T-cell (primary cell): ENCODE data around the gene KIAA1671. TPM values are rescaled to one million over a fixed set of nuclear protein-coding genes. Genes with fewer than 3 reads are reported as not detected.

Source experiments
- ATAC-seq, 4 experiments: fragments of 200-7000 bp in 3 of 4; fragments of 150-1000 bp in 1 of 4; cut with Tn5 transposase; replicated peaks in 1 of 4; 1 replicate in 3 of 4; 2 replicates in 1 of 4; pipeline ENCODE4 v1.10.0; 2021; ENCODE audit warnings: moderate library complexity in 3 of 4, mild to moderate bottlenecking in 2 of 4, moderate number of reproducible peaks in 1 of 4
- CTCF ChIA-PET, 2 donors: fragments of 300-600 bp; sonication (Branson Sonifier 250); formaldehyde crosslinking; loops; one replicate each; lab custom pipeline; 2022; ENCODE audit warnings: antibody characterized with exemption in 2 of 2; lab: Charles Lee
- POLR2A ChIA-PET, 2 donors: fragments of 300-600 bp; sonication (Branson Sonifier 250); formaldehyde crosslinking; loops; one replicate each; lab custom pipeline; 2022; ENCODE audit warnings: antibody characterized with exemption in 2 of 2; lab: Charles Lee
- DNase-seq, 35 experiments: peaks; one replicate each; pipeline versions ENCODE4 v3.0.0 to v3.0.0-alpha.2; 2013 to 2023
- H3K27ac ChIP-seq: one replicate; pipeline ENCODE4 v1.5.1; 2013; ENCODE audit warnings: low read length
- H3K27me3 ChIP-seq, 2 experiments: replicated peaks in 1 of 2; 1 replicate in 1 of 2; 2 replicates in 1 of 2; pipeline versions ENCODE4 v1.6.1 to v1.7.0; 2013; ENCODE audit warnings: low read length in 1 of 2, mixed read lengths in 1 of 2; ENCODE audit not compliant: control insufficient read depth in 2 of 2, insufficient read depth in 2 of 2; ENCODE audit errors: extremely low read depth in 1 of 2
- H3K36me3 ChIP-seq, 2 donors: 1 replicate in 1 of 2; 2 replicates in 1 of 2; pipeline versions ENCODE4 v1.6.1 to v1.7.0; 2013; ENCODE audit warnings: low read length in 1 of 2; ENCODE audit not compliant: control insufficient read depth in 2 of 2, insufficient read depth in 1 of 2; ENCODE audit errors: extremely low read depth in 1 of 2
- H3K4me1 ChIP-seq, 2 experiments: 1 replicate in 1 of 2; 2 replicates in 1 of 2; pipeline versions ENCODE4 v1.6.1 to v1.7.0; 2013; ENCODE audit warnings: low read length in 2 of 2, mixed read lengths in 1 of 2; ENCODE audit not compliant: insufficient read depth in 2 of 2, control insufficient read depth in 1 of 2; ENCODE audit errors: extremely low read depth in 1 of 2
- H3K4me3 ChIP-seq, 2 donors: 1 replicate in 1 of 2; 2 replicates in 1 of 2; pipeline versions ENCODE4 v1.5.1 to v1.7.0; 2013; ENCODE audit warnings: mild to moderate bottlenecking in 2 of 2, low read length in 1 of 2, moderate library complexity in 1 of 2; ENCODE audit not compliant: control insufficient read depth in 1 of 2; ENCODE audit errors: extremely low read depth in 1 of 2
- H3K9me3 ChIP-seq: 2 replicates; pipeline ENCODE4 v1.7.0; 2013
- H3K27ac Mint-ChIP-seq, 2 donors: one replicate each; pipeline ENCODE4 v1.8.0; 2020 to 2021; ENCODE audit warnings: mild to moderate bottlenecking in 2 of 2, mixed read lengths in 2 of 2
- H3K27me3 Mint-ChIP-seq, 2 donors: one replicate each; pipeline ENCODE4 v1.8.0; 2021 to 2022; ENCODE audit warnings: mixed read lengths in 2 of 2
- H3K36me3 Mint-ChIP-seq: one replicate; pipeline ENCODE4 v1.8.0; 2021; ENCODE audit warnings: mixed read lengths
- H3K4me1 Mint-ChIP-seq, 3 donors: one replicate each; pipeline ENCODE4 v1.8.0; 2020 to 2022; ENCODE audit warnings: mixed read lengths in 3 of 3, mild to moderate bottlenecking in 1 of 3
- H3K4me3 Mint-ChIP-seq, 3 donors: one replicate each; pipeline ENCODE4 v1.8.0; 2020 to 2022; ENCODE audit warnings: mild to moderate bottlenecking in 3 of 3, mixed read lengths in 3 of 3, moderate library complexity in 3 of 3
- H3K9me3 Mint-ChIP-seq, 3 donors: one replicate each; pipeline ENCODE4 v1.8.0; 2020 to 2022; ENCODE audit warnings: mixed read lengths in 3 of 3
- WGBS: methylation state at CpG from one replicate; pipeline ENCODE4 v1.1.5; 2013; ENCODE audit warnings: missing lambda C conversion rate; ENCODE audit not compliant: insufficient coverage; 5-methylcytosine and 5-hydroxymethylcytosine counted together
- total RNA-seq, 35 experiments: library from RNA in 6 of 35; stranded (reverse) in 6 of 35; fragments of 120-200 nt in 1 of 35; gene quantifications; one replicate each; pipeline versions ENCODE4 v1.2.1 to v1.2.4 and lab custom pipeline; 2013 to 2026

Gene KIAA1671
- total RNA-seq, 5 donors from 2014 or later (not counting 1 experiment from before 2014, with no cell fraction given), result 5.1 to 20.3 (median 9.0) TPM

DNA sequence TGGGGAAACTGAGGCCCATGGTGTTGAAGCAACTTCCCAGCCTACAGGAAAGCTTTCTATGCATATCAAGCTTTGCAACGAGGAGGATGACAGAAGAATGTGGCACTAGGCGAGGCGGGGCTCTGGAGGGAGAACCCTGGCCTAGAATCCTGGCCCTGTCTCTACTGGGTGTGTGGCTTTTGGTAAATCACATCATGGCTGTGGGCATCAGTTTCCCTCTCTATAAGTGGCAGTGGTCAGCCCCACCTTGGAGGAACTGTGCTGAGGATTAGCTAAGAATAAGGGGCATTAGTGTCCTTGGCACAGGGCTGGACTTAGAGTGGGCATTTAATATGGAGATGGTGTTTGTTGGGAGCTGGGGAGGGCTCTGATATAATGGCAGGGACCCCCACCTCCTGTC is 124.5 kb downstream of the KIAA1671 start:
- Mint-ChIP-seq H3K36me3 (no peaks in the 10 kb centered on the region), H3K4me3 (peak overlapping the region in 1 of 3 donors; percentile 76), H3K4me1 (peaks cover 63 to 73% (median 67%) of the 10 kb centered on the region in 3 donors), H3K27me3 (no peaks in the 10 kb centered on the region), H3K27ac (peak overlapping the region; percentile 65 to 85), H3K9me3 (no peaks in the 10 kb centered on the region)
- DNase-seq (no peak), ATAC-seq (no peak)
- Histone ChIP-seq H3K27me3 (no peaks in the 10 kb centered on the region), H3K27ac (no peak overlapping the region), H3K9me3 (no peaks in the 10 kb centered on the region), H3K4me1 (peaks cover 16 to 78% of the 10 kb centered on the region in 2 experiments), H3K4me3 (no peak overlapping the region), H3K36me3 (no peaks in the 10 kb centered on the region)
- WGBS, result 100% methylated on average over 2 of the region's 3 CpGs
- POLR2A ChIA-PET, result no interaction called here
- CTCF ChIA-PET, result interaction anchor here in 1 of 2 donors (0.6 kb wide), 1 partner anchor 20 kb away, joined by 3 read pairs; no protein-coding TSS in a partner anchor

DNA sequence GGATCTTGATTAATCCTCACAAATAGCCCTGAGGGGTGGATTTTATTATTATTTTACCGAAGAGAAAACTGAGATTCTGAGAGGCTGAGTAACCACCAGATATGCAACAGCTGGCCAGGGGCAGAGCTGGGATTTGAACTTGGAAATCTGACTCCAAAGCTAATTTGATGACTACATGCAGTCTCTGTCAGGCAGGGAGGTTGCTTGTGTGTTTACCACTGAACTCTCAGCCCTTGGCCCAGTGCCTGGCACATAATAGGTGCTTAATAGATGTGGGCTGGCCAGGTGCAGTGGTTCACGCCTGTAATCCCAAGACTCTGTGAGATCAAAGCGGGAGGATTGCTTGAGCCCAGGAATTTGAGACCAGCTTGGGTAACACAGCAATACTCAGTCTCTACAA is 125.4 kb downstream of the KIAA1671 start:
- H3K4me3 ChIP-seq, result no peak overlapping the region
- no peaks in the 10 kb centered on the region for H3K9me3 ChIP-seq
- Mint-ChIP-seq H3K36me3 (no peaks in the 10 kb centered on the region), H3K27ac (peak overlapping the region; percentile 57 to 85), H3K27me3 (no peaks in the 10 kb centered on the region), H3K4me1 (peaks cover 57 to 65% (median 63%) of the 10 kb centered on the region in 3 donors), H3K4me3 (no peak overlapping the region), H3K9me3 (no peaks in the 10 kb centered on the region)
- DNase-seq (no peak), ATAC-seq (no peak)
- peaks cover 16 to 75% of the 10 kb centered on the region in 2 experiments for H3K4me1 ChIP-seq
- H3K27ac ChIP-seq, result no peak overlapping the region
- CTCF ChIA-PET, result interaction anchor here in 1 of 2 donors (1.4 kb wide), 1 partner anchor 34 kb away, joined by 3 read pairs; no protein-coding TSS in a partner anchor
- POLR2A ChIA-PET, result interaction anchor here in 1 of 2 donors (0.6 kb wide), 1 partner anchor 1205 kb away, joined by 3 read pairs; no protein-coding TSS in a partner anchor
- H3K36me3 ChIP-seq, result no peaks in the 10 kb centered on the region
- no peaks in the 10 kb centered on the region for H3K27me3 ChIP-seq
- WGBS, result no CpG with 5 or more reads among the region's 3 CpGs

DNA sequence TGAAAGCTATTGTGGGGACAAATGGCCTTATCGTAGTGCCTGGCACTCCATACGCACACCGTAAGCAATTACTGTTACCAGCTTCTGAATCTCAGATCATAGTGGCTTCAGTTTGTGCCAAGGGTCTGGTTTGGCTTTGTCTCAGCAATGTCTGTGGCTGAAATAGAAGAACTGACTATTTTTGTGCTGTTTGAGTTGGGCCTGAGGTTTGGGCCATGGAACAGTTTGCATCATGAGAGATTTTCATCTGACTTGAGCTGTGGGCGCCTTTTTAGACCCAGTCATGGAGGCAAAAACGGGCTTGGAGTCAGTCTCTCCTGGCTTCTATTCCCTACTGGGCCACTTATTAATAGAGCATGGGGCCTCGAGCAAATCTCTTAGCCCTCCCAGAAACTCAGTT is 126.1 kb downstream of the KIAA1671 start:
- Histone ChIP-seq H3K27ac (no peak overlapping the region), H3K9me3 (no peaks in the 10 kb centered on the region), H3K4me1 (peaks cover 16 to 73% of the 10 kb centered on the region in 2 experiments), H3K4me3 (no peak overlapping the region), H3K36me3 (no peaks in the 10 kb centered on the region), H3K27me3 (no peaks in the 10 kb centered on the region)
- ATAC-seq (no peak), DNase-seq (no peak)
- H3K4me3 Mint-ChIP-seq, result no peak overlapping the region
- H3K27ac Mint-ChIP-seq, result peak overlapping the region in 1 of 2 donors; percentile 85
- no peaks in the 10 kb centered on the region for H3K36me3 Mint-ChIP-seq
- no peaks in the 10 kb centered on the region for H3K27me3 Mint-ChIP-seq
- CTCF ChIA-PET, result interaction anchor here in 1 of 2 donors (1.4 kb wide), 1 partner anchor 33 kb away, joined by 3 read pairs; no protein-coding TSS in a partner anchor
- 92% methylated on average over 5 of the region's 6 CpGs for WGBS
- H3K9me3 Mint-ChIP-seq, result no peaks in the 10 kb centered on the region
- POLR2A ChIA-PET, result no interaction called here
- peaks cover 57 to 63% (median 60%) of the 10 kb centered on the region in 3 donors for H3K4me1 Mint-ChIP-seq

DNA sequence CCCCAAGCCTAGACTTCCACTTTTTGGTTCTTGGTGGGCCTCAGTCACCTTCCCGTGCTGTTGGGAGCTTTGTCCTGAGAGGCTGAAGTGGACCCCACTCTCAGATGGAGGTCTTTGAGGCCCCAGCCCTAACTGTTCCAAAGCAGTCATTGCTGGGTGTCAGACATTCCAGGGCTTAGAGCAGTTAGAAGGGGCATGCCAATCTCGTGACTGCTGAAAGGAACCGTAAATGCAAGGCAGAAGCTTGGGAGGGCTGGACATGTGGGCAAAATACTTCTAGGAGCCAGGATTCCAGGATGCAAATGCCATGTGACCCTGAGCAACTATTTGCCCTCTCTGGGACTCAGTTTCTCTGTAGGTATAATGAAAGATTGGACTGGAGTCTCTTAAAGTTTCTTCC is 128.3 kb downstream of the KIAA1671 start:
- CTCF ChIA-PET, result interaction anchor here (0.6 to 1.6 kb wide), 10 partner anchors 11 to 1561 kb away, joined by 3 to 5 read pairs (median 3); no protein-coding TSS in a partner anchor
- Mint-ChIP-seq H3K27me3 (no peaks in the 10 kb centered on the region), H3K27ac (peak overlapping the region in 1 of 2 donors; percentile 2), H3K4me3 (no peak overlapping the region), H3K9me3 (no peaks in the 10 kb centered on the region), H3K4me1 (peaks cover 48 to 56% (median 52%) of the 10 kb centered on the region in 3 donors), H3K36me3 (no peaks in the 10 kb centered on the region)
- Histone ChIP-seq H3K27me3 (no peaks in the 10 kb centered on the region), H3K4me1 (peaks cover 17 to 70% of the 10 kb centered on the region in 2 experiments), H3K36me3 (peaks cover 0 to 3% of the 10 kb centered on the region in 2 donors), H3K27ac (no peak overlapping the region), H3K9me3 (no peaks in the 10 kb centered on the region), H3K4me3 (no peak overlapping the region)
- DNase-seq, result no peak
- POLR2A ChIA-PET, result no interaction called here
- WGBS, result 89% methylated on average over 3 of the region's 3 CpGs
- ATAC-seq, result no peak

DNA sequence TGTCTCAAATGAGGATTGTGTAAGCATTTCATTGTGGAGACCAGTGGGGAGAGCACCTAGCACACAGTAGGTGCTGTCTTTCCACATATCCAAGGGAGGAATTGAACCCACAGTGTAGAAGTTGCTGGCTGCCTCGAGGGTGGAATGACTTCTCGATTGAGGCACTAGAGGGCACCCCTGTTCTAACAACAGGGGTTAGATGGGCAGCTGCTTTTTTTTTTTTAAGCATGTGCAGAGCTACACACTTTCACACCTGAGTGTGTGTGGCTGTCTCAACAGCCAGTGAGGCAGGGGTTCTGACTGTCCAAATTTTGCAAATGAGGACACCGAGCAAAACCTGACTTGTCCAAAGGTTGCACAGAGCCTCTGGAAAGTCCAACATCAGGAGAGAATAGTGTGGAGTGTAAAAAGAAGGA is 128.9 kb downstream of the KIAA1671 start:
- no peak overlapping the region for H3K4me3 Mint-ChIP-seq
- CTCF ChIA-PET, result interaction anchor here (0.6 to 1.6 kb wide), 9 partner anchors 11 to 1941 kb away, joined by 3 to 5 read pairs (median 3); no protein-coding TSS in a partner anchor
- ATAC-seq, result peak; percentile 58 to 81 (median 66)

DNA sequence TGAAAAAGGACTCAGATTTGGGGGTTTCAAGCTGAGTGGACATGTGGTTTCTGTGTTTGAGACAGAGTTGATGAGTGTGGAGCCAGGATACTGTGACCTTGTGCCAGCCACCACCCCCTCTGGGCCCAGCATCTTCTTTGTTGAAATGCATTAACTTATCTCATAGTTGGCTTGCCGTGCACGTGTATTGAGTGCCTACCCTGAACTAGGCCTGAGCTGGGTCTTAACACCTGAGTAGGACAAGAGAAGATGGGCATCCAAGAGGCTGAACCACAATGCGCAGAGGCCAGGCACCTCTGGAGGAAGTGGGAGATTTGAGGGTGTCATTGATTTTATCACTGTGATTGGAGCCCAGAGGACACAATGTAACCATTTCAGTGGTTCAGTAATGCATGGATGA is 129.6 kb downstream of the KIAA1671 start:
- POLR2A ChIA-PET, result interaction anchor here in 1 of 2 donors (0.6 kb wide), 1 partner anchor 14 kb away, joined by 3 read pairs; no protein-coding TSS in a partner anchor
- peaks cover 0 to 3% of the 10 kb centered on the region in 2 donors for H3K36me3 ChIP-seq
- Mint-ChIP-seq H3K27me3 (no peaks in the 10 kb centered on the region), H3K36me3 (no peaks in the 10 kb centered on the region), H3K9me3 (no peaks in the 10 kb centered on the region), H3K4me1 (peaks cover 48 to 50% (median 48%) of the 10 kb centered on the region in 3 donors), H3K27ac (no peak overlapping the region), H3K4me3 (no peak overlapping the region)
- no peaks in the 10 kb centered on the region for H3K9me3 ChIP-seq
- H3K4me1 ChIP-seq, result peaks cover 9 to 68% of the 10 kb centered on the region in 2 experiments
- DNase-seq (no peak), ATAC-seq (no peak)
- no peaks in the 10 kb centered on the region for H3K27me3 ChIP-seq
- no peak overlapping the region for H3K27ac ChIP-seq
- 42% methylated on average over 1 of the region's 3 CpGs for WGBS
- H3K4me3 ChIP-seq, result no peak overlapping the region
- CTCF ChIA-PET, result interaction anchor here (0.6 to 1.6 kb wide), 7 partner anchors 12 to 1941 kb away, joined by 3 to 5 read pairs (median 3); no protein-coding TSS in a partner anchor

More for the DNA sequence above, 128.9 kb downstream of the KIAA1671 start:
- 37% methylated on average over 3 of the region's 3 CpGs for WGBS
- H3K27me3 ChIP-seq, result no peaks in the 10 kb centered on the region
- H3K4me1 ChIP-seq, result peaks cover 14 to 70% of the 10 kb centered on the region in 2 experiments
- no peak overlapping the region for H3K27ac ChIP-seq
- POLR2A ChIA-PET, result interaction anchor here in 1 of 2 donors (0.6 kb wide), 1 partner anchor 13 kb away, joined by 3 read pairs; no protein-coding TSS in a partner anchor
- peak in 30 of 35 experiments; percentile 17 to 72 (median 43) for DNase-seq
- Mint-ChIP-seq H3K4me1 (peaks cover 48 to 56% (median 52%) of the 10 kb centered on the region in 3 donors), H3K27ac (peak overlapping the region in 1 of 2 donors; percentile 8), H3K36me3 (no peaks in the 10 kb centered on the region), H3K9me3 (no peaks in the 10 kb centered on the region), H3K27me3 (no peaks in the 10 kb centered on the region)
- no peak overlapping the region for H3K4me3 ChIP-seq
- H3K36me3 ChIP-seq, result peaks cover 0 to 3% of the 10 kb centered on the region in 2 donors
- no peaks in the 10 kb centered on the region for H3K9me3 ChIP-seq
